ENCODE measurements around the gene CHRNB2.

DNA sequence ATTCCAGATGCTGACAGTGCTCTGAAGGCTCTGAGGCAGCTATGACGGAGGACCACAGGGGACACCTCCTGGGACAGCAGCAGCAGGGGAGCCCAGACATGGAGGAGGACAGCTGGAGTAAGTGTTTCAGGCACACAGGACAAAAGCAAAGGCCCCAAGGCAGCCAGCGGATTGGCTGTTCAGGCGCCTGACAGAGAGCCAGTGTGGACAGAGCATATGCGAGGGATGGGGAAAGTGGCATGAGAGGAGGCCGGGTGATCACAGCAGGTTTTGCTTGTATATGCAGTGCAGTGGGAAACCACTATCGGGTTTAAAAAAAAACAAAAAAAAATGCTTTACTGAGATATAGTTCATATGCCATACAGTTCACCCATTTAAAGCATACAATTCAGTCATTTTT is 19.1 kb downstream of the CHRNB2 start:
- TF ChIP-seq, protein P1, sequence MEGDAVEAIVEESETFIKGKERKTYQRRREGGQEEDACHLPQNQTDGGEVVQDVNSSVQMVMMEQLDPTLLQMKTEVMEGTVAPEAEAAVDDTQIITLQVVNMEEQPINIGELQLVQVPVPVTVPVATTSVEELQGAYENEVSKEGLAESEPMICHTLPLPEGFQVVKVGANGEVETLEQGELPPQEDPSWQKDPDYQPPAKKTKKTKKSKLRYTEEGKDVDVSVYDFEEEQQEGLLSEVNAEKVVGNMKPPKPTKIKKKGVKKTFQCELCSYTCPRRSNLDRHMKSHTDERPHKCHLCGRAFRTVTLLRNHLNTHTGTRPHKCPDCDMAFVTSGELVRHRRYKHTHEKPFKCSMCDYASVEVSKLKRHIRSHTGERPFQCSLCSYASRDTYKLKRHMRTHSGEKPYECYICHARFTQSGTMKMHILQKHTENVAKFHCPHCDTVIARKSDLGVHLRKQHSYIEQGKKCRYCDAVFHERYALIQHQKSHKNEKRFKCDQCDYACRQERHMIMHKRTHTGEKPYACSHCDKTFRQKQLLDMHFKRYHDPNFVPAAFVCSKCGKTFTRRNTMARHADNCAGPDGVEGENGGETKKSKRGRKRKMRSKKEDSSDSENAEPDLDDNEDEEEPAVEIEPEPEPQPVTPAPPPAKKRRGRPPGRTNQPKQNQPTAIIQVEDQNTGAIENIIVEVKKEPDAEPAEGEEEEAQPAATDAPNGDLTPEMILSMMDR (IDR thresholded peaks at IDR 0.05; ENCODE audit: low read depth, low read length): no peak
- no peak for TF ChIP-seq EZH2phosphoT487 (IDR thresholded peaks at IDR 0.05; ENCODE audit: low read depth)

Data from OCI-LY3 (cell line).